K562 (cell line): ENCODE results near the gene NASP. TPM values are rescaled to one million over a fixed set of nuclear protein-coding genes. Genes with fewer than 3 reads are reported as not detected.

Experiments used
- ADNP ChIP-seq: fragments of 200-800 bp; sonication (Bioruptor generic); IDR thresholded peaks from 2 replicates; pipeline ENCODE4 v1.6.1; 2016; ENCODE audit warnings: missing genetic modification characterization, missing compliant biosample characterization
- CTCF ChIP-seq, 3 experiments: IDR thresholded peaks in 2 of 3; conservative IDR thresholded peaks in 1 of 3; 2 replicates each; pipeline ENCODE4 v1.5.1; 2011 to 2012; ENCODE audit warnings: low read length in 3 of 3, mild to moderate bottlenecking in 3 of 3, control low read depth in 2 of 3, improper control_type of control experiment in 1 of 3, inconsistent platforms in 1 of 3, low read depth in 1 of 3, mixed read lengths in 1 of 3, moderate library complexity in 1 of 3; ENCODE audit not compliant: insufficient read depth in 2 of 3
- EP300 ChIP-seq: IDR thresholded peaks from 2 replicates; pipeline ENCODE4 v1.6.1; 2012; ENCODE audit warnings: low read length, improper control_type of control experiment
- EP400 ChIP-seq: fragments of 450-650 bp; IDR thresholded peaks from 2 replicates; pipeline ENCODE4 v1.6.1; 2017; ENCODE audit warnings: antibody characterized with exemption, mild to moderate bottlenecking, moderate library complexity
- GATAD2B ChIP-seq: fragments of 450-650 bp; IDR thresholded peaks from 2 replicates; pipeline ENCODE4 v1.6.1; 2017; ENCODE audit warnings: mild to moderate bottlenecking, borderline replicate concordance
- HDAC3 ChIP-seq: fragments of 450-650 bp; IDR thresholded peaks from 2 replicates; pipeline ENCODE4 v1.6.1; 2018; ENCODE audit warnings: borderline replicate concordance, mild to moderate bottlenecking, moderate library complexity; ENCODE audit not compliant: partially characterized antibody
- HIVEP1 ChIP-seq: fragments of 250-450 bp; sonication (Bioruptor Pico); IDR thresholded peaks from 2 replicates; pipeline ENCODE4 v1.4.0; 2020; ENCODE audit warnings: mild to moderate bottlenecking
- MCM7 ChIP-seq, 2 experiments: fragments of 450-650 bp; IDR thresholded peaks; 2 replicates each; pipeline ENCODE4 v1.6.1; 2016 to 2018
- PHB2 ChIP-seq: fragments of 450-650 bp; IDR thresholded peaks from 2 replicates; pipeline ENCODE4 v1.6.1; 2017; ENCODE audit warnings: low read depth
- RCOR1 ChIP-seq, 2 experiments: IDR thresholded peaks; 2 replicates each; pipeline ENCODE4 v1.6.1; 2012; ENCODE audit warnings: low read depth in 2 of 2, low read length in 2 of 2, borderline replicate concordance in 1 of 2, improper control_type of control experiment in 1 of 2
- REST ChIP-seq, 2 experiments: fragments of 450-650 bp; formaldehyde crosslinking in 1 of 2; IDR thresholded peaks; 2 replicates each; pipeline versions ENCODE4 v1.4.0 to v1.6.1; 2014 to 2020; ENCODE audit warnings: mild to moderate bottlenecking in 2 of 2, borderline replicate concordance in 1 of 2, low read depth in 1 of 2
- SAP30 ChIP-seq: fragments of 200-600 bp; sonication (generic); IDR thresholded peaks from 2 replicates; pipeline ENCODE4 v1.6.1; 2012; ENCODE audit warnings: borderline replicate concordance, low read depth, mild to moderate bottlenecking, moderate library complexity, low read length, control low read depth, inconsistent platforms; ENCODE audit not compliant: insufficient read depth, poor library complexity, severe bottlenecking
- SMARCB1 ChIP-seq: IDR thresholded peaks from 2 replicates; pipeline ENCODE4 v1.6.1; 2011; ENCODE audit warnings: improper control_type of control experiment, low read depth; ENCODE audit not compliant: insufficient read length
- TCF3 ChIP-seq: sonication (generic); formaldehyde crosslinking; IDR thresholded peaks from 2 replicates; pipeline ENCODE4 v1.4.0; 2020; ENCODE audit warnings: mild to moderate bottlenecking, missing genetic modification reagents
- U2AF2 ChIP-seq: fragments of 200-400 bp; formaldehyde crosslinking; optimal IDR thresholded peaks from 2 replicates; pipeline ENCODE3; 2017; ENCODE audit warnings: low read depth, mild to moderate bottlenecking, low read length
- ZNF165 ChIP-seq: fragments of 250-450 bp; sonication (Bioruptor Pico); IDR thresholded peaks from 2 replicates; pipeline ENCODE4 v1.4.0; 2020; ENCODE audit warnings: borderline replicate concordance
- polyA plus RNA-seq, 8 experiments: library from polyadenylated mRNA; depleted of rRNA in 4 of 8; stranded (reverse) in 5 of 8; unstranded in 3 of 8; fragments of >200 nt; fragmentation: Nextera tagmentation in 2 of 8; fragmentation: Illumina TruSeq in 1 of 8; extraction: Ambion mirVana in 2 of 8; extraction: Trizol in 1 of 8; gene quantifications; 2 replicates each; pipeline versions ENCODE4 v1.2.1 to v1.2.3, GENCODE V29; 2011 to 2014; ENCODE audit warnings: inconsistent platforms in 1 of 8, missing spikeins in 1 of 8
- total RNA-seq, 7 experiments: library from RNA; depleted of rRNA in 6 of 7; stranded (reverse); fragments of >200 nt in 6 of 7; fragmentation: Illumina TruSeq in 2 of 7; extraction: Trizol in 2 of 7; gene quantifications; 2 replicates each; pipeline versions ENCODE4 v1.2.1 to v1.2.3, GENCODE V29; 2011 to 2021; ENCODE audit warnings: low replicate concordance in 1 of 7
- TF ChIP-seq, protein P1 (sequence below), 2 experiments: fragments of 450-650 bp in 1 of 2; sonication (generic) in 1 of 2; formaldehyde crosslinking in 1 of 2; IDR thresholded peaks in 1 of 2; conservative IDR thresholded peaks in 1 of 2; 2 replicates each; pipeline versions ENCODE4 v1.6.1 to v1.8.1; 2016 to 2023; ENCODE audit warnings: mild to moderate bottlenecking in 2 of 2, moderate library complexity in 2 of 2, inconsistent platforms in 1 of 2, missing genetic modification reagents in 1 of 2

The NASP gene
- total and polyA plus RNA-seq, 9 of the 15 experiments (the other 6 are each of a cell fraction or from before 2014, with no cell fraction given): 199 to 578 (median 419) TPM

- TF ChIP-seq REST (IDR thresholded peaks at IDR 0.05; ENCODE audit: borderline replicate concordance): 0 out of 2 replicates have a peak, but pooled peaks have one; percentile 7
- no peak for TF ChIP-seq REST (CRISPR knock-in tag; IDR thresholded peaks at IDR 0.05; ENCODE audit: low read depth)
- TF ChIP-seq, protein P1, sequence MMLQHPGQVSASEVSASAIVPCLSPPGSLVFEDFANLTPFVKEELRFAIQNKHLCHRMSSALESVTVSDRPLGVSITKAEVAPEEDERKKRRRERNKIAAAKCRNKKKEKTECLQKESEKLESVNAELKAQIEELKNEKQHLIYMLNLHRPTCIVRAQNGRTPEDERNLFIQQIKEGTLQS (IDR thresholded peaks at IDR 0.05): no peak
- TF ChIP-seq, protein P1 (CRISPR knock-in tag; conservative IDR thresholded peaks at IDR 0.05): 0 out of 2 replicates have a peak, but pooled peaks have one; percentile 42
- TF ChIP-seq RCOR1 (IDR thresholded peaks at IDR 0.05; ENCODE audit: borderline replicate concordance in 1 of 2, low read depth in 2 of 2, low read length in 2 of 2): peak; percentile 11 to 59; a peak in 2 of 4 replicates
- TF ChIP-seq PHB2: no peak
- TF ChIP-seq CTCF (IDR thresholded peaks at IDR 0.05 in 2 of 3, conservative IDR thresholded peaks at IDR 0.05 in 1 of 3; ENCODE audit: insufficient read depth in 2 of 3, low read depth in 1 of 3, low read length in 3 of 3): no peak
- TF ChIP-seq U2AF2: no peak
- TF ChIP-seq EP400: peak; percentile 33; the same call in 1 of the 2 replicates
- no peak for TF ChIP-seq MCM7 (IDR thresholded peaks at IDR 0.05)
- TF ChIP-seq SAP30: no peak
- TF ChIP-seq HDAC3: peak; percentile 13
- no peak for TF ChIP-seq SMARCB1
- no peak for TF ChIP-seq ADNP (tag)
- TF ChIP-seq HIVEP1 (CRISPR knock-in tag): no peak
- TF ChIP-seq EP300: peak; percentile 43
- peak; percentile 74 for TF ChIP-seq TCF3
- TF ChIP-seq ZNF165 (CRISPR knock-in tag): no peak
- TF ChIP-seq GATAD2B: no peak
Observed at GRCh38 chr1:45574105-45574626, 9.7 kb upstream of the NASP start (continued).
